ENCODE data around the gene PLEKHH3.
"Not testable (repeated sequence)": the region's sequence is repeated elsewhere in the genome, so short reads cannot be mapped to it uniquely, and the experiment has no call there.

Gene PLEKHH3

GRCh38 chr17:42667088-42667951 is 9.5 kb downstream of the PLEKHH3 start:
- no peak overlapping the region for H3K9ac ChIP-seq (ENCODE audit: low read depth, low read length)
- no peak overlapping the region for H3K4me3 ChIP-seq (ENCODE audit: low read length)
- H3K36me3 ChIP-seq (ENCODE audit: insufficient read depth, low read length), result peaks cover 59% of the 10 kb centered on the region
- peak overlapping the region; percentile 38 for H3K4me2 ChIP-seq (ENCODE audit: low read length)
- H3K4me1 ChIP-seq (ENCODE audit: control insufficient read depth, insufficient read depth, low read length), result peaks cover 27% of the 10 kb centered on the region
- H3K27me3 ChIP-seq (ENCODE audit: control insufficient read depth, insufficient read depth, low read length), result no peaks in the 10 kb centered on the region
- H3K9me3 ChIP-seq (replicated peaks; ENCODE audit: low read length), result no peaks in the 10 kb centered on the region

GRCh38 chr17:42666126-42666525 is 10.7 kb downstream of the PLEKHH3 start:
- not testable (repeated sequence) for H3K9me3 ChIP-seq (replicated peaks; ENCODE audit: low read length); H3K4me2 ChIP-seq (ENCODE audit: low read length); H3K27me3 ChIP-seq (ENCODE audit: control insufficient read depth, insufficient read depth, low read length); H3K4me3 ChIP-seq (ENCODE audit: low read length); H3K9ac ChIP-seq (ENCODE audit: low read depth, low read length)
- H3K36me3 ChIP-seq (ENCODE audit: insufficient read depth, low read length), result peaks cover 56% of the 10 kb centered on the region
- peaks cover 31% of the 10 kb centered on the region for H3K4me1 ChIP-seq (ENCODE audit: control insufficient read depth, insufficient read depth, low read length)

DNA sequence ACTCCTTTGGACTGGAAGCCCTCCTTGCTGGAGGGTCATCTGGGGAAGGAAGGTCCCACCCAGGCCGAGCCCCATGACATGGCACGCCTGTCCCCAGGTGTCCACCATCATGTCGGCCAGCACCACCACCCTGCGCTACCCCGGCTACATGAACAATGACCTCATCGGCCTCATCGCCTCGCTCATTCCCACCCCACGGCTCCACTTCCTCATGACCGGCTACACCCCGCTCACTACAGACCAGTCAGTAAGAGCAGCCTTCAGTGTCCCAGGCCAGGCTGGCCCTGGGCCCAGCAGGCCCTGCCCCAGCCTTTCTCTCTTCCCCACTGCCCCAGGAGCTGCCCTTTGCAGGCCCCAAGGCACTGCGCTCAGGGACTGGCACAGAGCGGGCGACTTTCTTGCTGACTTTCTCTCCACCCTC is 11.2 kb downstream of the PLEKHH3 start:
- Histone ChIP-seq H3K9me3 (replicated peaks; ENCODE audit: low read length) (no peaks in the 10 kb centered on the region), H3K9ac (ENCODE audit: low read depth, low read length) (no peak overlapping the region), H3K27me3 (ENCODE audit: control insufficient read depth, insufficient read depth, low read length) (no peaks in the 10 kb centered on the region), H3K4me1 (ENCODE audit: control insufficient read depth, insufficient read depth, low read length) (peaks cover 36% of the 10 kb centered on the region), H3K4me3 (ENCODE audit: low read length) (no peak overlapping the region), H3K36me3 (ENCODE audit: insufficient read depth, low read length) (peaks cover 52% of the 10 kb centered on the region), H3K4me2 (ENCODE audit: low read length) (no peak overlapping the region)

GRCh38 chr17:42660692-42661345 is 16.0 kb downstream of the PLEKHH3 start:
- Histone ChIP-seq H3K4me3 (ENCODE audit: low read length) (peak overlapping the region; percentile 60), H3K4me2 (ENCODE audit: low read length) (peak overlapping the region; percentile 77), H3K36me3 (ENCODE audit: insufficient read depth, low read length) (peaks cover 27% of the 10 kb centered on the region), H3K9ac (ENCODE audit: low read depth, low read length) (peak overlapping the region; percentile 30), H3K27me3 (ENCODE audit: control insufficient read depth, insufficient read depth, low read length) (no peaks in the 10 kb centered on the region), H3K9me3 (replicated peaks; ENCODE audit: low read length) (no peaks in the 10 kb centered on the region), H3K4me1 (ENCODE audit: control insufficient read depth, insufficient read depth, low read length) (peaks cover 19% of the 10 kb centered on the region)

DNA sequence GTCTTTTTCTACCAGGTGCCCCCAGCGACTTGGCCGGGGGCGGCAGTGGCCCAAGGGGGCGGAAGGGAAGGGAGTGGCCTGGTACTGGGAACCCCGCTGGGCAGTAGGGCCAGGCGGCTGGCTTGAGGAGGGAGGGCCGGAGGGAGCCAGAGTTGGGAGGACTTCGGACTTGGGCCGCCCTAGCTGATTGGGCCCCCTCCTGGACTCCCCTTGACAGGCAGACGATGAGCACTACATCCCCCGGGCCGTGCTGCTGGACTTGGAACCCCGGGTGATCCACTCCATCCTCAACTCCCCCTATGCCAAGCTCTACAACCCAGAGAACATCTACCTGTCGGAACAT is 16.9 kb downstream of the PLEKHH3 start:
- Histone ChIP-seq H3K4me2 (ENCODE audit: low read length) (peak overlapping the region; percentile 97), H3K4me1 (ENCODE audit: control insufficient read depth, insufficient read depth, low read length) (peaks cover 19% of the 10 kb centered on the region), H3K9ac (ENCODE audit: low read depth, low read length) (peak overlapping the region; percentile 84), H3K36me3 (ENCODE audit: insufficient read depth, low read length) (peaks cover 20% of the 10 kb centered on the region), H3K4me3 (ENCODE audit: low read length) (peak overlapping the region; percentile 81)
- not testable (repeated sequence) for H3K9me3 ChIP-seq (replicated peaks; ENCODE audit: low read length); H3K27me3 ChIP-seq (ENCODE audit: control insufficient read depth, insufficient read depth, low read length)

- peaks cover 19% of the 10 kb centered on the region for H3K4me1 ChIP-seq (ENCODE audit: control insufficient read depth, insufficient read depth, low read length)
- peak within 1 kb of the TSS; percentile 81 for H3K4me3 ChIP-seq (ENCODE audit: low read length)
- no peaks in the 10 kb centered on the region for H3K9me3 ChIP-seq (replicated peaks; ENCODE audit: low read length)
- H3K36me3 ChIP-seq (ENCODE audit: insufficient read depth, low read length), result peaks cover 17% of the 10 kb centered on the region
- H3K4me2 ChIP-seq (ENCODE audit: low read length), result peak within 1 kb of the TSS; percentile 97
- H3K27me3 ChIP-seq (ENCODE audit: control insufficient read depth, insufficient read depth, low read length), result no peaks in the 10 kb centered on the region
- peak within 1 kb of the TSS; percentile 84 for H3K9ac ChIP-seq (ENCODE audit: low read depth, low read length)
Observed at GRCh38 chr17:42659079-42659931, 17.5 kb downstream of the PLEKHH3 start, which contains the start of gene TUBG2. Gene TUBG2, plus strand, starts transcription at chr17:42659284. Its CDS starts 220 bp downstream, at chr17:42659504.

DNA sequence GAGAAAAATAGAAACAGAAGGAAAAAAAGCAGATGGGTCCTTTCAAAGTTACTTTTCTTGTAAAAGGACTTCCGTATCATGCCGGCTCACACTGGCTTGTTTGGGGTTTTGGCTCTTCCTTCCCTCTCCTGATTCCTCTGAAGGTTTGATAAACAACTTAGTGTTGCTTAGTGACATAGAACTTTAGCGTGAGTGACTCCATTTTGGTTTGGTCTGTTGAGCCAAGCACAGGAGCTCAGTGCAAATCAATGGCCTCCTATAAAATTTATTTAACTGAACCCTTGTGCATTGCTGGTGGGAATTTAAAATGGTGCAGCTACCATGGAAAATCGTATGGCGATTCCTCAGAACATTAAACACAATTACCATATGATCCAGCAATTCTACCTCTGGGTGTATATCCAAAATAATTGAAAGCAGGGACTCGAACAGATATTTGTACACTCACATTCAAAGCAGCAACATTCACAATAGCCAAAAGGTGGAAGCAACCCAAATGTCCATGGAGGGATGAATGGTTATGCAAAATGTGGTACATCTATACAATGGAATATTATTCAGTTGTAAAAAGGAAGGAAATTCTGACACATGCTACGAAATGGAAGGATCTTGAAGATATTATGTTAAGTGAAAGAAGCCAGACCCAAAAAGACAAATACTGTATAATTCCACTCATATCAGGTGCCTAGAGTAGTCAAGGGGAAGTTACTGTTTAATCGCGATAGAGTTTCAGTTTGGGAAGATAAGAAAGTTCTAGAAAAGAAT is 18.8 kb downstream of the PLEKHH3 start:
- no peaks in the 10 kb centered on the region for H3K9me3 ChIP-seq (replicated peaks; ENCODE audit: low read length)
- no peaks in the 10 kb centered on the region for H3K27me3 ChIP-seq (ENCODE audit: control insufficient read depth, insufficient read depth, low read length)
- no peak overlapping the region for H3K4me2 ChIP-seq (ENCODE audit: low read length)
- H3K4me3 ChIP-seq (ENCODE audit: low read length), result no peak overlapping the region
- H3K9ac ChIP-seq (ENCODE audit: low read depth, low read length), result no peak overlapping the region
- H3K4me1 ChIP-seq (ENCODE audit: control insufficient read depth, insufficient read depth, low read length), result peaks cover 23% of the 10 kb centered on the region
- H3K36me3 ChIP-seq (ENCODE audit: insufficient read depth, low read length), result peaks cover 14% of the 10 kb centered on the region

- Histone ChIP-seq H3K36me3 (ENCODE audit: insufficient read depth, low read length) (no peaks in the 10 kb centered on the region), H3K9ac (ENCODE audit: low read depth, low read length) (no peak overlapping the region), H3K27me3 (ENCODE audit: control insufficient read depth, insufficient read depth, low read length) (no peaks in the 10 kb centered on the region)
Observed at GRCh38 chr17:42655528-42655927, 21.3 kb downstream of the PLEKHH3 start.

DNA sequence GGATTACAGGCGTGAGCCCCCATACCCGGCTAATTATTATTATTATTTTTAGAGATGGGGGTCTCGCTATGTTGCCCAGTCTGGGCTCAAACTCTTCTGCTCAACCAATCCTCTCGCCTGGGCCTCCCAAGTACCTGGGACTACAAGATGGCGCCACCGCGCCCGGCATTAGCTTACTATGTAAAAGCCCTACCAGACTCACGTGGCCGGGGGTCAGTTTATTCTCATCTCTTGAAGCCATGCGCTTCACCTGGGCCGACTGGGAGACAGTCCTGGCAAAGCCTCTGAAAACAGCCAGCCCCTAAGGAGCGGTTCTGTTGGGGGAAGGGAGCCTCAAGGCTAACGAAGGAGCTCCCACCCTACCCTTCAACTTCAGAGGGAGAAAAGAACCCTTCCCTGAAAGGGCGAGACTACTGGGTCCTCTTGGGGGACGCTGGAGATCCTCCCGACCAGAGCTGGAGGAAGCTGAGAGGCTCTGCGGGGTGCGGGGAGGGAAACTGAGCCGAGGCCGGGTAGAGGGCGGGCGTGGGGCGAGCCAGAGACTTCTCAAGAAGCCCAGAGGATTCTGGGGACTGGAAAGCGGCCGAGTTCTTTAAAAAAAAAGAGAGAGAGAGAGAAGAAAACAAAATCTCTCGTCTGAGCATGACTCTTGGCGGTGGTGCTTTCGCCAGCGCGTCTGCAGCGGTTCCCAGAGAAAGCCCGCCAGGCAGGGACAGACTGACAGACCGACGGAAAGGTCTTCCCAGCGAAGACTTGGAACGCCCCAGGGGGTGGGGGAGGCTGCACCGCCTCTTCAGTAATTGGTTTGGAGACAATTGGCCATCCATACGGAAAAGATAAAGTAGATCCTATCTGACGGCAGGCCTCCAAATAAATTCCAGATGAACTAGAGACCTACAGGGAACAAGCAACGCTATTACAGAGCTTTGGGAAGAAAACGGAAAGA is 23.3 kb downstream of the PLEKHH3 start:
- H3K27me3 ChIP-seq (ENCODE audit: control insufficient read depth, insufficient read depth, low read length), result peaks cover 2% of the 10 kb centered on the region
- H3K4me1 ChIP-seq (ENCODE audit: control insufficient read depth, insufficient read depth, low read length), result peaks cover 4% of the 10 kb centered on the region
- H3K4me3 ChIP-seq (ENCODE audit: low read length), result peak overlapping the region; percentile 51
- H3K36me3 ChIP-seq (ENCODE audit: insufficient read depth, low read length), result no peaks in the 10 kb centered on the region
- H3K9me3 ChIP-seq (replicated peaks; ENCODE audit: low read length), result no peaks in the 10 kb centered on the region
- H3K9ac ChIP-seq (ENCODE audit: low read depth, low read length), result peak overlapping the region; percentile 64
- H3K4me2 ChIP-seq (ENCODE audit: low read length), result peak overlapping the region; percentile 70

More at GRCh38 chr17:42655528-42655927, 21.3 kb downstream of the PLEKHH3 start:
- peaks cover 13% of the 10 kb centered on the region for H3K4me1 ChIP-seq (ENCODE audit: control insufficient read depth, insufficient read depth, low read length)
- H3K9me3 ChIP-seq (replicated peaks; ENCODE audit: low read length), result no peaks in the 10 kb centered on the region
- H3K4me3 ChIP-seq (ENCODE audit: low read length), result no peak overlapping the region
- H3K4me2 ChIP-seq (ENCODE audit: low read length), result no peak overlapping the region

- Histone ChIP-seq H3K27me3 (ENCODE audit: control insufficient read depth, insufficient read depth, low read length) (peaks cover 12% of the 10 kb centered on the region), H3K4me1 (ENCODE audit: control insufficient read depth, insufficient read depth, low read length) (peaks cover 4% of the 10 kb centered on the region), H3K36me3 (ENCODE audit: insufficient read depth, low read length) (no peaks in the 10 kb centered on the region), H3K9me3 (replicated peaks; ENCODE audit: low read length) (no peaks in the 10 kb centered on the region), H3K4me2 (ENCODE audit: low read length) (no peak overlapping the region), H3K4me3 (ENCODE audit: low read length) (no peak overlapping the region), H3K9ac (ENCODE audit: low read depth, low read length) (no peak overlapping the region)
Observed at GRCh38 chr17:42651392-42651791, 25.4 kb downstream of the PLEKHH3 start.
